22Rv1 (cell line): Measurements from ENCODE around the gene RNF187.

Experiments
- ZFX ChIP-seq: fragments of 450-650 bp; IDR thresholded peaks from 2 replicates; pipeline ENCODE4 v1.6.1; 2017; ENCODE audit warnings: antibody characterized with exemption, borderline replicate concordance
- TF ChIP-seq, protein P1 (sequence below): fragments of 450-650 bp; IDR thresholded peaks from 2 replicates; pipeline ENCODE4 v1.5.1; 2017; ENCODE audit warnings: mild to moderate bottlenecking

DNA sequence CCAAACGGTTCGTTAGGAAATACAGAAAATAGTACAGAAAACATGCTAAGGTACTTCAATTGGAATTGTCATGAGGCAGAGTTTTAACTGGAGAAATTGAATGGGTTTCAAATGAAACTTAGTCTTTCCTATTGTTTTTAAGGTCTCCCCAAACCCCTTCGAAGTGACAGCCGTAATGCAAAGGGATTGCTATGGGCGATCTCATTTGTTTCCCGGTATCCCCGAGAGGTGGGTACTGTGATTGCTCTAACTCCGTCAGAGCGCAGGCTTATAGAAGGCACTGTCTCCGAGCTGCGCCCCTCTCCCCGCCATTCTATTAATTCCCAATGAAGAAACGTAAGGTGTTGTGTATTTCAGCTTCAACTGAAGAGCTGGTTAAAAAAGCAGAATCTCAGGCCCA, 22.0 kb upstream of the RNF187 start:
- TF ChIP-seq, protein P1, sequence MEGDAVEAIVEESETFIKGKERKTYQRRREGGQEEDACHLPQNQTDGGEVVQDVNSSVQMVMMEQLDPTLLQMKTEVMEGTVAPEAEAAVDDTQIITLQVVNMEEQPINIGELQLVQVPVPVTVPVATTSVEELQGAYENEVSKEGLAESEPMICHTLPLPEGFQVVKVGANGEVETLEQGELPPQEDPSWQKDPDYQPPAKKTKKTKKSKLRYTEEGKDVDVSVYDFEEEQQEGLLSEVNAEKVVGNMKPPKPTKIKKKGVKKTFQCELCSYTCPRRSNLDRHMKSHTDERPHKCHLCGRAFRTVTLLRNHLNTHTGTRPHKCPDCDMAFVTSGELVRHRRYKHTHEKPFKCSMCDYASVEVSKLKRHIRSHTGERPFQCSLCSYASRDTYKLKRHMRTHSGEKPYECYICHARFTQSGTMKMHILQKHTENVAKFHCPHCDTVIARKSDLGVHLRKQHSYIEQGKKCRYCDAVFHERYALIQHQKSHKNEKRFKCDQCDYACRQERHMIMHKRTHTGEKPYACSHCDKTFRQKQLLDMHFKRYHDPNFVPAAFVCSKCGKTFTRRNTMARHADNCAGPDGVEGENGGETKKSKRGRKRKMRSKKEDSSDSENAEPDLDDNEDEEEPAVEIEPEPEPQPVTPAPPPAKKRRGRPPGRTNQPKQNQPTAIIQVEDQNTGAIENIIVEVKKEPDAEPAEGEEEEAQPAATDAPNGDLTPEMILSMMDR = no peak
- TF ChIP-seq ZFX = no peak
